NT2/D1 (cell line): ENCODE measurements around the gene SLC13A3.

Experiments used
- SUZ12 ChIP-seq: IDR thresholded peaks from 2 replicates; pipeline ENCODE4 v1.6.1; 2011; ENCODE audit not compliant: insufficient read length, insufficient read depth; ENCODE audit errors: extremely low read depth
- YY1 ChIP-seq: IDR thresholded peaks from 2 replicates; pipeline ENCODE4 v1.6.1; 2011; ENCODE audit not compliant: insufficient read length, insufficient read depth
- ZNF274 ChIP-seq: IDR thresholded peaks from 2 replicates; pipeline ENCODE4 v1.6.1; 2011; ENCODE audit warnings: mild to moderate bottlenecking, low read depth, low read length

DNA sequence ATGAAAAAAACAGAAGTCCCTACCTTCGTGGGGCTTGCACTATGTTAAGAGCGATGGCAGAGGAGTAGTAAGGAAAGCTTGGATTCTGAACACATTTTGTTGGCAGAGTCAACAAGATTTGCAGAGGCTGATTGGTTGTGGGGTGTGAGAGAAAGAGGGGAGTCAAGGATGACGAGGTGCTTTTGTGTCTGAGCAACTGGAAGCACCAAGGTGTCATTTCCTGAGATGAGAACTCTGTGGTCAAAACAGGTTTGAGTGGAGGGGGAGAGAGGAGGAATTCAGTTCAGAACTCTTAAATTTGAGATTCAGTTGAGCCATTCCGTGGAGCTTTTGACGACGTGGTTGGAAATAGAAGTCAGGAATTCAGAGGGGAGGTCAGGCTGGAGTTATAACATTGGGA, 104.3 kb downstream of the SLC13A3 start:
- TF ChIP-seq ZNF274 (no peak), YY1 (no peak), SUZ12 (no peak)
